Neural cell (in vitro differentiated cells): ENCODE results near the gene ADAMTS17. TPM values are rescaled to one million over a fixed set of nuclear protein-coding genes. Genes with fewer than 3 reads are reported as not detected.

Source experiments
- H2AFZ ChIP-seq: fragments of 200-600, 300-800 bp; sonication (generic), shearing (Covaris generic); 2 replicates; pipeline ENCODE4 v1.6.0; 2014; ENCODE audit warnings: low read depth, mild to moderate bottlenecking, antibody characterized with exemption, low read length, moderate library complexity
- H3F3A ChIP-seq: fragments of 200-600 bp; shearing (Covaris generic); 2 replicates; pipeline ENCODE4 v1.6.1; 2016; ENCODE audit warnings: mild to moderate bottlenecking, moderate library complexity, mixed read lengths, antibody characterized with exemption, low read length; ENCODE audit not compliant: insufficient read depth, poor library complexity, severe bottlenecking
- H3K27ac ChIP-seq: fragments of 200-600, 300-800 bp; sonication (generic), shearing (Covaris generic); 2 replicates; pipeline ENCODE4 v1.5.1; 2014; ENCODE audit warnings: mild to moderate bottlenecking, low read length, moderate library complexity
- H3K27me3 ChIP-seq: fragments of 300-800, 200-600 bp; sonication (generic), shearing (Covaris generic); 2 replicates; pipeline ENCODE4 v1.6.0; 2014; ENCODE audit warnings: mild to moderate bottlenecking, low read depth, low read length, moderate library complexity; ENCODE audit not compliant: insufficient read depth
- H3K36me3 ChIP-seq: fragments of 300-800, 200-600 bp; sonication (generic), shearing (Covaris generic); 2 replicates; pipeline ENCODE4 v1.5.1; 2014; ENCODE audit warnings: mild to moderate bottlenecking, antibody characterized with exemption, low read length, moderate library complexity; ENCODE audit not compliant: insufficient read depth
- H3K4me2 ChIP-seq: fragments of 300-800, 200-600 bp; sonication (generic), shearing (Covaris generic); 2 replicates; pipeline ENCODE4 v1.6.0; 2014; ENCODE audit warnings: mild to moderate bottlenecking, low read length
- H3K4me3 ChIP-seq: fragments of 300-800, 200-600 bp; sonication (generic), shearing (Covaris generic); 2 replicates; pipeline ENCODE4 v1.5.1; 2014; ENCODE audit warnings: mild to moderate bottlenecking, low read length, moderate library complexity
- H3K79me2 ChIP-seq: fragments of 200-600 bp; shearing (Covaris generic); replicated peaks from 2 replicates; pipeline ENCODE4 v1.6.0; 2014; ENCODE audit warnings: mild to moderate bottlenecking, low read length, moderate library complexity; ENCODE audit not compliant: insufficient read depth
- H3K9ac ChIP-seq: fragments of 300-800, 200-600 bp; sonication (generic), shearing (Covaris generic); 2 replicates; pipeline ENCODE4 v1.6.1; 2016; ENCODE audit warnings: mild to moderate bottlenecking, low read length, mixed read lengths
- H3K9me2 ChIP-seq: fragments of 200-600 bp; shearing (Covaris generic); 2 replicates; pipeline ENCODE4 v1.6.1; 2016; ENCODE audit warnings: mild to moderate bottlenecking, low read length, mixed read lengths; ENCODE audit not compliant: insufficient read depth
- H3K9me3 ChIP-seq: fragments of 200-600, 300-800 bp; sonication (generic), shearing (Covaris generic); 2 replicates; pipeline ENCODE4 v1.6.1; 2016; ENCODE audit warnings: mild to moderate bottlenecking, mixed run types, low read length, moderate library complexity, mixed read lengths
- H4K20me1 ChIP-seq: fragments of 200-600 bp; shearing (Covaris generic); 2 replicates; pipeline ENCODE4 v1.6.1; 2016; ENCODE audit warnings: mild to moderate bottlenecking, mixed run types; ENCODE audit not compliant: insufficient read depth
- EP300 ChIP-seq: fragments of 450-650 bp; conservative IDR thresholded peaks from 2 replicates; pipeline ENCODE4 v1.6.1; 2014; ENCODE audit warnings: antibody characterized with exemption, mild to moderate bottlenecking, moderate library complexity; ENCODE audit not compliant: poor library complexity, severe bottlenecking
- EZH2 ChIP-seq: fragments of 200-600, 300-800 bp; shearing (Covaris generic), sonication (generic); IDR thresholded peaks from 2 replicates; pipeline ENCODE4 v1.6.1; 2014; ENCODE audit warnings: antibody characterized with exemption, low read length, borderline replicate concordance, mild to moderate bottlenecking; ENCODE audit not compliant: insufficient read depth, poor library complexity, severe bottlenecking
- MXI1 ChIP-seq: fragments of 450-650 bp; conservative IDR thresholded peaks from 2 replicates; pipeline ENCODE4 v1.6.1; 2014; ENCODE audit warnings: antibody characterized with exemption, mild to moderate bottlenecking; ENCODE audit not compliant: poor library complexity, severe bottlenecking
- POLR2AphosphoS5 ChIP-seq: IDR thresholded peaks from 2 replicates; pipeline ENCODE4 v1.6.1; 2012
- RAD21 ChIP-seq: fragments of 450-650 bp; conservative IDR thresholded peaks from 2 replicates; pipeline ENCODE4 v1.6.1; 2014; ENCODE audit warnings: antibody characterized with exemption, mild to moderate bottlenecking, moderate library complexity
- SMC3 ChIP-seq: fragments of 450-650 bp; conservative IDR thresholded peaks from 2 replicates; pipeline ENCODE4 v1.6.1; 2014; ENCODE audit warnings: antibody characterized with exemption, mild to moderate bottlenecking, moderate library complexity; ENCODE audit not compliant: poor library complexity
- polyA plus RNA-seq: library from polyadenylated mRNA; depleted of rRNA; stranded (reverse); fragments of >200 nt; gene quantifications from 2 replicates; pipeline ENCODE4 v1.2.3, GENCODE V29; 2014
- TF ChIP-seq, protein P1 (sequence below): IDR thresholded peaks from 2 replicates; pipeline ENCODE4 v1.6.1; 2012; ENCODE audit warnings: borderline replicate concordance
- TF ChIP-seq, protein P2 (sequence below): fragments of 450-650 bp; IDR thresholded peaks from 2 replicates; pipeline ENCODE4 v1.5.1; 2014; ENCODE audit warnings: antibody characterized with exemption, mild to moderate bottlenecking, moderate library complexity; ENCODE audit not compliant: poor library complexity, severe bottlenecking

ADAMTS17 gene
- polyA plus RNA-seq, 1 donor from 2014 or later: 0.04 TPM

- no peaks in the 10 kb centered on the region for H3K27me3 ChIP-seq
- H2AFZ ChIP-seq: no peak overlapping the region
- no peaks in the 10 kb centered on the region for H3K9me2 ChIP-seq
- no peak overlapping the region for H3K27ac ChIP-seq
- no peaks in the 10 kb centered on the region for H3K79me2 ChIP-seq
- H3K9ac ChIP-seq: no peak overlapping the region
- H4K20me1 ChIP-seq: no peaks in the 10 kb centered on the region
- no peak overlapping the region for H3K4me3 ChIP-seq
- H3K4me2 ChIP-seq: no peak overlapping the region
- H3K9me3 ChIP-seq: no peaks in the 10 kb centered on the region
- H3K36me3 ChIP-seq: no peaks in the 10 kb centered on the region
- TF ChIP-seq POLR2AphosphoS5 (no peak), MXI1 (no peak), EP300 (no peak)
- TF ChIP-seq, protein P1, sequence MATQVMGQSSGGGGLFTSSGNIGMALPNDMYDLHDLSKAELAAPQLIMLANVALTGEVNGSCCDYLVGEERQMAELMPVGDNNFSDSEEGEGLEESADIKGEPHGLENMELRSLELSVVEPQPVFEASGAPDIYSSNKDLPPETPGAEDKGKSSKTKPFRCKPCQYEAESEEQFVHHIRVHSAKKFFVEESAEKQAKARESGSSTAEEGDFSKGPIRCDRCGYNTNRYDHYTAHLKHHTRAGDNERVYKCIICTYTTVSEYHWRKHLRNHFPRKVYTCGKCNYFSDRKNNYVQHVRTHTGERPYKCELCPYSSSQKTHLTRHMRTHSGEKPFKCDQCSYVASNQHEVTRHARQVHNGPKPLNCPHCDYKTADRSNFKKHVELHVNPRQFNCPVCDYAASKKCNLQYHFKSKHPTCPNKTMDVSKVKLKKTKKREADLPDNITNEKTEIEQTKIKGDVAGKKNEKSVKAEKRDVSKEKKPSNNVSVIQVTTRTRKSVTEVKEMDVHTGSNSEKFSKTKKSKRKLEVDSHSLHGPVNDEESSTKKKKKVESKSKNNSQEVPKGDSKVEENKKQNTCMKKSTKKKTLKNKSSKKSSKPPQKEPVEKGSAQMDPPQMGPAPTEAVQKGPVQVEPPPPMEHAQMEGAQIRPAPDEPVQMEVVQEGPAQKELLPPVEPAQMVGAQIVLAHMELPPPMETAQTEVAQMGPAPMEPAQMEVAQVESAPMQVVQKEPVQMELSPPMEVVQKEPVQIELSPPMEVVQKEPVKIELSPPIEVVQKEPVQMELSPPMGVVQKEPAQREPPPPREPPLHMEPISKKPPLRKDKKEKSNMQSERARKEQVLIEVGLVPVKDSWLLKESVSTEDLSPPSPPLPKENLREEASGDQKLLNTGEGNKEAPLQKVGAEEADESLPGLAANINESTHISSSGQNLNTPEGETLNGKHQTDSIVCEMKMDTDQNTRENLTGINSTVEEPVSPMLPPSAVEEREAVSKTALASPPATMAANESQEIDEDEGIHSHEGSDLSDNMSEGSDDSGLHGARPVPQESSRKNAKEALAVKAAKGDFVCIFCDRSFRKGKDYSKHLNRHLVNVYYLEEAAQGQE: no peak
- no peaks in the 10 kb centered on the region for H3F3A ChIP-seq
Measured at GRCh38 chr15:100038736-100039135, 303.0 kb downstream of the ADAMTS17 start.

GRCh38 chr15:100037901-100038300, 303.9 kb downstream of the ADAMTS17 start:
- TF ChIP-seq EP300: peak; percentile 40
- peak; percentile 40 for TF ChIP-seq POLR2AphosphoS5
- TF ChIP-seq SMC3: no peak
- Histone ChIP-seq H3K9ac (no peak overlapping the region), H3K36me3 (no peaks in the 10 kb centered on the region), H3K27me3 (no peaks in the 10 kb centered on the region), H2AFZ (no peak overlapping the region), H3K4me2 (no peak overlapping the region), H4K20me1 (no peaks in the 10 kb centered on the region), H3F3A (no peaks in the 10 kb centered on the region), H3K9me3 (no peaks in the 10 kb centered on the region), H3K4me3 (no peak overlapping the region), H3K27ac (no peak overlapping the region), H3K79me2 (no peaks in the 10 kb centered on the region), H3K9me2 (no peaks in the 10 kb centered on the region)

DNA sequence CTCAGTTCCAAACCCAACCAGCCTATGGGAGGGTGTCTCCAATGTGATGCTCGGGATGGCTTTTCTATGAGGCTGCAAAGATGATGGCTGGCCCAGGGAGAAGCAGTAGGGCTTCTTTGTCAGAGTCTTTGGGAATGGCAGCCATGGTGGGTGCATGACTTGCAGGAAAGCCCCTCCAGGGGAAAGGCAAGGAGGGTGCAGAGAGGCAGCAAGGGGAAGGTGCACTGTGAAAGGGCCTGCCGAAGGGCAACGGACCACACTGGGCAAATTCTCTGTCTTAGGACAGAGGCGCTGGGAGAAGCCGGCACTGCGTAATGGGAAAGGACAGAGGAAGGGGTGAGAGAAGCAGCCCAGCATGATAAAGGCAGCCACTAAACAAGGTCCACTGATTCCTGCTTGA, 305.8 kb downstream of the ADAMTS17 start:
- no peak overlapping the region for H3K27ac ChIP-seq
- TF ChIP-seq, protein P2, sequence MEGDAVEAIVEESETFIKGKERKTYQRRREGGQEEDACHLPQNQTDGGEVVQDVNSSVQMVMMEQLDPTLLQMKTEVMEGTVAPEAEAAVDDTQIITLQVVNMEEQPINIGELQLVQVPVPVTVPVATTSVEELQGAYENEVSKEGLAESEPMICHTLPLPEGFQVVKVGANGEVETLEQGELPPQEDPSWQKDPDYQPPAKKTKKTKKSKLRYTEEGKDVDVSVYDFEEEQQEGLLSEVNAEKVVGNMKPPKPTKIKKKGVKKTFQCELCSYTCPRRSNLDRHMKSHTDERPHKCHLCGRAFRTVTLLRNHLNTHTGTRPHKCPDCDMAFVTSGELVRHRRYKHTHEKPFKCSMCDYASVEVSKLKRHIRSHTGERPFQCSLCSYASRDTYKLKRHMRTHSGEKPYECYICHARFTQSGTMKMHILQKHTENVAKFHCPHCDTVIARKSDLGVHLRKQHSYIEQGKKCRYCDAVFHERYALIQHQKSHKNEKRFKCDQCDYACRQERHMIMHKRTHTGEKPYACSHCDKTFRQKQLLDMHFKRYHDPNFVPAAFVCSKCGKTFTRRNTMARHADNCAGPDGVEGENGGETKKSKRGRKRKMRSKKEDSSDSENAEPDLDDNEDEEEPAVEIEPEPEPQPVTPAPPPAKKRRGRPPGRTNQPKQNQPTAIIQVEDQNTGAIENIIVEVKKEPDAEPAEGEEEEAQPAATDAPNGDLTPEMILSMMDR: no peak
- no peak for TF ChIP-seq EP300
- TF ChIP-seq, protein P1: no peak
- no peak for TF ChIP-seq RAD21
- no peak for TF ChIP-seq EZH2
- no peak overlapping the region for H3K4me2 ChIP-seq
- no peaks in the 10 kb centered on the region for H3K9me3 ChIP-seq
- no peaks in the 10 kb centered on the region for H3F3A ChIP-seq
- no peaks in the 10 kb centered on the region for H4K20me1 ChIP-seq
- H3K4me3 ChIP-seq: no peak overlapping the region
- no peaks in the 10 kb centered on the region for H3K79me2 ChIP-seq
- no peak overlapping the region for H3K9ac ChIP-seq
- H3K36me3 ChIP-seq: no peaks in the 10 kb centered on the region
- no peaks in the 10 kb centered on the region for H3K9me2 ChIP-seq
- H2AFZ ChIP-seq: no peak overlapping the region
- no peaks in the 10 kb centered on the region for H3K27me3 ChIP-seq
